ENCODE results near the gene CHERP.
"Not testable (repeated sequence)": the region's sequence is repeated elsewhere in the genome, so short reads cannot be mapped to it uniquely, and the experiment has no call there.

Gene CHERP

DNA sequence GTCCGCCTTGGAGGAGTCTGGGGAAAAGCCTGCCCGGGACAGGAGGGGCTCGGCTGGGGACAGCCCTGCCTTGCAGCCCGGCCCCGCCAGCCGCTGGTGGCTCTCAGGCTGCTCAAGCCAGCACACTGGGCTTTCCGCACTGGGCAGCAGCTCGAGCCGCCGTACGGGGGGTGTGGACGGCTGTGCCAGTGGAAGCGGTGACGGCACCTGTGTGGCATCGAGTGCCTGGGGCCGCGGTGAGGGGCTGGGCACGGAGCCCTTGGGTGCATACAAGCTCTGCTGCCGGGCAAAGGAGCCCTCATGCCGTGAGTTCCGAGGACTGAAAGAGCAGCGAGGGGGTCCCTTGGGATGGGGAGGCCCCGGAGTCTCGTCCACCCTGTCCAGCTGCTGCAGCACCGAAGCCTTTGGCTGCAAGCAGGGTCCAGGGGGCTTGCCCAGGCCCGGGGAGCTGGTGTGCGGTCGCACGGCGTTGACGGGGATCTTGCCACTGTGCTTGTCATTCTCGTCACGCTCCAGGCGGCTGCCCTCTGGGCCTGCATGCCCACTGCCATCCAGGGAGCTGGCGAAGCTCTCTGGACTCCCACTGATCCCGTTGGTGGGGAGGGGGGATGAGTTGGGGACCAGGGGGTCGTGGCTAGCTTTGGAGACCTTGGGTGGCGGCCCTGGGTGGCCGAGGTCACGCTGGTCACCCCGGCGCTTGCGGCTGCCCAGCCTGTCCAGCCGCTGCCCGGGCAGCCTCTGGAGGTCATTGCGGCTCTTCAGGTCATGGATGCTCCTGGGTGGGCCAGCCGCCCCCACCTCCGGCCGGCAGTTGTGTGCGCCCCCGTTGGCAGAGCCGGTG lies 34.7 kb upstream of the CHERP start:
- no peak for DNase-seq

DNA sequence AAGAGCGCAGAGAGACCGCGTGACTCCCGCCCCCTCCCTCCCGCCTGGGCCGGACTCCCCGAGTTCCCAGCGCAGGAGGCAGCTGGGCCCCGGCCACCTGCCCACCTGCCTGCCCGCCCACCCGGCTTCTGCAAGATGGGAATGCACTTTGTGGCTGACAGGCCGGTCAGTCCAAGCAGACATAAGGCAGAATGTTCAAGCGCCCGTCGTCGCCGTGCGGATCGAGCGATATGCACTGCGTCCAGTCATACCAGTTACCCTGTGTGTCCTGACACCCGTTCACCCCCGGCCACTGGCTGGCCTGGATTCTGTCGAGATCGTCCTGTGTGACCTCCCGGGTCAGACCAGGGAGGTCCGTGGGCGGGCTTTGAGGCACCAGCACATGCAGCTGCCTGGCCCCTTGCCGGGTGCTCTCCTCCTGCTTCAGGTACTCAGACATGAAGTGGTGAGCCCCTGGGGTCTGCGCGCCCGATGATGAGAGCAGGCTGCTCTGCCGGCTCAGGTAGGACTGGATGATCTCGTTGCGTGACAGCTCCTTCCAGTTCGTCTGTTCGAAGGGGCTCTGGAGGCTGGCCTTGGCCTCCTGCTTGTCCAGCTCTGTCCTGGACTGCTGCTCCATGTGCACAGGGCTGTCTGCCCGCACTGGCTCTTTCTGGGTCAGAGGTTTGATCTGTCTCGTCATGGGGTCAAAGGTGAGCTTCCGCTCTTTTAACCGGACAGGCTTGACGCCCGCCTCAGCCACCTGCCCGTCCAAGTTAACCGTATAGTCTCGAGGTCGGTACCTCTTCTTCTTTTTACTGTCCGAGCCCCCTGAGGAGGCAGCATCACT lies 33.8 kb upstream of the CHERP start:
- no peak for DNase-seq

DNA sequence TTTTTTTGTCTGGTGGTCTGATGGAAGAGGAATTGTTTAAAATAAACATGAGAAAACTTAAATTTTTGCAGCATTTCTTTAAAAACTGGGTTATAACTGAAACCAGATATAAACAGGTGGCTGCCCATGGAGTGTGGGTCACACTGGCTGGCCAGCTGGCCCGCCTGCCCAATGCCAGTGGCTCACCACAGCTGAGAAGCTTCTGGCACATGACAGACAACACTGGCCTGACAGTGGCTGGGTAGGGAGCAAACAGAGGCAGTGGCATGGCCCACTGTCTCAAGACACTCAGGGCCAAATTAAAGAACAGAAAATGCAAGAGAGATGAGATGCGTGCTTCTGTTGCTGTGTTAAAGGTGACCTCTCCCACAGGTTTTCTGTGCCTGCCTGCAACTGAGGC lies 33.0 kb upstream of the CHERP start:
- no peak for DNase-seq

DNA sequence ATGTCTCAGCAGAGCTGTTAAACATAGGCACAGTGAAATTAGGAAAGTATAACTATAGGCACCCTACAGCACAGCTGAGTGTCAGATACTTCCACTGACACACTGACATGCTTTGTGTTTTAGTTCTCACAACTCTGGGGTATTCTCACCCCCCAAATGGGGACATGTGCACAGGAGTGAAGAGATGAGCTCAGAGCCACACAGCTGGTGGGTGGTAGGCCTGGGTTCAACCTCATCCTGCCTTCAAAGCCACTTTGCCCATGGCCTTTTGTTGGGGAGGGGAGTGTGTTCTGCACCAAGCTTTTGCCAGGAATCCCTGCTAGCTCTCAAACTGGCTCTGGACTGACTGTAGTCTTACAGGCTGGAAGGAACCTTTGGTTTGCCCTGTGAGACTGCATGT lies 31.7 kb upstream of the CHERP start:
- no peak for DNase-seq

DNA sequence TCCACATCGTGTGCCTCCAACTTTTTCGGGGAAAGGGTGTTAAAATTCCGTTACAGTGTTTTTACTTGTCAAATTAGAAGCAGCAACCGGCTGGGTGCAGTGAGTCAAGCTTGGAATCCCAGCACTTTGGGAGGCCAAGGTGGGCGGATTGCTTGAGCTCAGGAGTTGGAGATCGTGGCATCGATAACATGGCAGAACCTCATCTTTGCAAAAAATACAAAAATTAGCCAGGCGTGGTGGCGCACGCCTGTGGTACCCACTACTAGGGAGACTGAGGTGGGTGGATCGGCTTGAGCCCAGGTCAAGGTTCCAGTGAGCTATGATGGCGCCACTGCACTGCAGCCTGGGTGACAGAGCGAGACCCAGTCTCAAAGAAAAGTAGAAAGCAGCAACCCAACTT lies 31.1 kb upstream of the CHERP start:
- DNase-seq, result no peak

DNA sequence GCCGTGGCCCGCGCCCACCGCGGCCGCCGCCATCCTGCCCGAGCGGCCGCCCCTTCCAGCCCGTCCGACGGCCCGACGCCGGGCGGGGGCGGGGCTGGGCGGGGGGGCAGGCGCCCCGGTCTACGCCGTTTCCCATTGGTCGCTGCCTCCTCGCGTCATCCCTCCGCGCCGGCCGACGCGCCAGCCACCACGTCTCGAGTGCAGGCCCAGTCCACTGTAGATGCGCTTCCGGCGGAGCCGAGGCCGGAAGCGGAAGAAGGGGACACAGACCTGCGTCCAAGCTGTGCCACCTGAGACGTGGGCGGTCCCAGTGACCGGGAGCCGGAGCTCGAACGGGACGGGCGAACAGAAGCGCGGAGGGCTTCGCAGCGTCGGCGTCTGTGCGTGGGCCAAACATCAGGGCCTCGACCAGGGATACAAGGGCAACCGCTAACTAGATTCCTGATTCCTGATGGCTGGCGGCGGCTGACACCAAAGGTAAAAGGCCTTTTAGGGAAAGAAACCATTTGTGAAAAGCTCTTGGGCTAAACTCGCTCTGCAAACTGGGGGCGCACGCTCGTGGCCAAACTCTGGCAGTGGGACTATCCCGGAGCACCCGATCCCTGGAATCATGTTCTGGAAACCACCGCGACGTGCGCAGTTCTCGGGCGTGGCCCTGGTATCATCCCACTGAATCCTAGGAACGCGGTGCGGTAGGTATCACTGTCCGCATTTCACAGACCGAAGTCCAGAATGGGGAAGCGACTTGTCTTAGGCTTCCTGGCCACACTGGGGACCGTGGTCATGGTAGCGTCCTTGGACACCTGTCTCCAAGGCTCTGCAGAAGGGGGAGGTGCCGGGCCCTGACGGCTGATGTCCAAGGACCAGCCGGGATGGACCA lies 30.3 kb upstream of the CHERP start, which contains the start of gene SLC35E1:
TSS of gene SLC35E1 (minus strand) at position 84 of the 880 bp plus-strand sequence. CDS start at position 33, 51 bp downstream.
- DNase-seq, result peak; percentile 96

DNA sequence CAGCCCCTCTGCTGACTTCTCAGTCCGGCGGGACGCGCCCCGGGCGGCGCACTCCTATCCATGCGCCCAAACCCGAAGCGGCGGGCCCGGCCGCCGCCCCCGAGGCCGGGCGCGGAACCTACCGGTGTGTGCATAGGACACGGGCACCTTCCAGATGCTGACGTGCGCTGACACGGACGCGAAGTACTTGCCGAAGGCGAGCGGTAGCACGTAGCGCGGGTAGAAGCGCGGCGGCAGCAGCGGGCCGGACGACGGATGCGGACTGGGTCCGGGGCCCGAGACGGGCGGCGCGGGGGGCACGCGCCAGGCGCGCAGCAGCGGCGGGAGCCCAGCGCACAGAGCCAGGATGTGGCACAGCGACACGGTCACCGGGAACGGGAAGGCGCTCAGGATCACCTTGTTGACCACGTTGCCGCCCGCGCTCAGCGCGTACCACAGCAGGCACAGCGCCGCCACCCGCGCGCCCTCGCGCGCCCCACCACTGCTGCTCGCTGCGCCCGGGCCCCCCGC lies 29.6 kb upstream of the CHERP start:
- DNase-seq, result peak; percentile 16

DNA sequence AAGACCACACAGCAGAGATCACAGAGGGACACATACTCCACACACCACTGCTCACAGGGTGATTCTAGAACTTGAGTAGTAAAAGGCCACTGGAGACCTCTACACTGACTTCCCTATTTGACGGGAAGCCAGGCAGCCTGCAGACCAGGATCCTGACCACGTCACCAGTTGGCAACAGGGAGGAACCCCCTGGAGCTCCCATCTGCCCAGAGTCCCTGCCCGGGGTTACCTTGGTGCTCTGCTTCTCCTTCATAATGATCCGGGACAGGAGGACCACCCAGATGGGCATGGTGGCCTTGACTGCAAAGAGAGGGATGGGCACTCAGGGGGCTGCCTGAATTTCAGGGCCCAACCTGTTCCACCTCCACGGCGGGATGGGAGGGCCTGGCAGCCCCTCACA lies 29.0 kb upstream of the CHERP start:
- DNase-seq, result no peak

DNA sequence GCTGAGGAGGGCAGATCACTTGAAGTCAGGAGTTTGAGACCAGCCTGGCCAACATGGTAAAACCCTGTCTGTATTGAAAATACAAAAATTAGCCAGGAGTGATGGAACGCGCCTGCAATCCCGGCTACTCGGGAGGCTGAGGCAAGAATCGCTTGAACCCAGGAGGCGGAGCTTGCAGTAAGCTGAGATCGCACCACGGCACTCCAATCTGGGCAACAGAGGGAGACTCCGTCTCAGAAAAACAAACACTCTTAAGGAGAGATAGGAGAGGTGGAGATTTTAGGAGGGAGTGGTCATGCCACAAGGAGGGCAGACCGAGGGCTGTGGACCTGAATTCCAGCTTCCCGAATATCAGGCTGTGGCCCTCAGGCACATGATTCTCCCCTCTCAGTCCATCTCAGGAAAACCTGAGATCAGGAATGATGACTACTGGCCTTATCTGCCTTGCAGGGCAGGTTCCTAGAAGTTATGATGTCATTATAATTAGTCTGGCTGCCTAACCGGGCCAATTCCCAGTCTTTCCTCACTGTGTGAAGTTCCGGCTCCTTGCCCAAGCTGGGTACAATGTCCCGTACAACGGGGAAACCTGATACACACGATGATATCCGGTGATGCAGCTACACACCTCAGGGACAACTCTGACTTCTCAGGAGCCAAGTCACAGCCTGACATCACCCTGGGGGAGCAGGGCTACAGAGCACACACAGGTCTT lies 27.5 kb upstream of the CHERP start:
- DNase-seq, result peak; percentile 60

DNA sequence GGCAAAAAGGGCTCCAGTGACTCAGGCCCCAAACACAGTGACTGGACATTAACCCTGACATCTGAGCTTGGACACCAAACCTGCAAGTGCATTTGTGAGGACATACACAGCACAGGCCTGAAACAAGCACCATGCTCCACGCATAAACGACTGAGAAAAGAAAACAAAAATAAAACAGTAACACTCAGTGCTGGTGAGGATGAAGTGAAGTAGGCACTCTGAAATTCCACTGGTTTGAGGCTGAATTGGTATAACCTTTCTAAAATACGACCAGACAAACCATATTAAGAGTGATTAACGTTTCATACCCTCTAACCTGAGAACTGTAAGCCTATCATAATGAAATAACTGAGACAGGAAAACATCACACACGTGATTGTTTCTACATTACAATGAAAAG lies 24.5 kb upstream of the CHERP start:
- no peak for DNase-seq

DNA sequence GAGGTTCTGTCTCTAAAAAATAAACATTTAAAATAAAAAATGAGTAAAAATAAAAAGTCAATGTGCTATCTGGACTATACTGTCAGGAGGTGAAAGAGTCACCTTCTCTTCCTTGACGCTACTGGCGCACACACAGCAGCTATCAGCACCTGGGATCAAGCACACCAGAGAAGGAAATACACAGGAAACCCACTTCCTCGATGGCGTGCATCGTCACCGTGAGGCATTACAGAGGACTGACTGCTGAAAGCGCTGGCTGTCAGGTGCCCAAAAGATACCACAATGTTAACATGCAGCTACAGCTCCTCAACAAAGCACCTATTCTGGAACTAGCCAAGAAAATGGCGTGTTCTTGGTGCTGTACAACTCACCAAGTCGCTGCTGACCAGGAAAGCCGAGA lies 23.9 kb upstream of the CHERP start:
- no peak for DNase-seq

DNA sequence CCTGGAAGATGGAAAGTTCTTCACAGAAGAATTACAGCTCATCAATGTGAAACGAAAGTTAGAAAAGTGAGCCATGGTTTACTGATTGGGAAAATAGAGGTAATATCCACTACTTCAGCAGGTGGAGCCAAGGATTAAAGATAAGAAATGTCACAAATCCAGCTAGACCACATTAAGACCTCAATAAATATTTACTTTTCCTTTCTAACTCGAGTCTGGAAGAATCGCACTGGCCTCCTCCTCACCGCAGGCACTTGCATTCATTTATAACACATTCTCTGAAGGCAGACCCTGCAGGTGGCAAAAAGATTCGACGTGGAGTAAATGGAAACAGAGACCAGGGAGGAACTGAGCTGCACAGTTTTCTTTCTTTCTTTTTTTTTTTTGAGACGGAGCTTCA lies 22.6 kb upstream of the CHERP start:
- DNase-seq, result no peak

DNA sequence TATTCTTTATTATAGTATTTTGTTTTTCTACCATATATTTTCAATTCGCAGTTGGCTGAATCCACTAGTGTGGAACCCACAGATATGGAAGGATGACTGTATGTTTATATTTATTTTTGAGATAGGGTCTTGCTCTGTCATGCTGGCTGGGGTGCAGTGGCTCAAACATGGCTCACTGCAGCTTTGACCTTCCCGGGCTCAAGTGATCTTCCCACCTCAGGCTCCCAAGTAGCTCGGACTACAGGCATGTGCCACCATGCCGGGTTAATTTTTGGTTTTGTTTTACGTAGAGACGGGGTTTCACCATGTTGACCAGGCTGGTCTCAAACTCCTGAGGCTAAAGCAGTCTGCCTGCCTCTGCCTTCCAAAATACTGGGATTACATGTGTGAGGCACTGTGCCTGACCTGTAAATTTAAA lies 20.4 kb upstream of the CHERP start:
- no peak for DNase-seq

DNA sequence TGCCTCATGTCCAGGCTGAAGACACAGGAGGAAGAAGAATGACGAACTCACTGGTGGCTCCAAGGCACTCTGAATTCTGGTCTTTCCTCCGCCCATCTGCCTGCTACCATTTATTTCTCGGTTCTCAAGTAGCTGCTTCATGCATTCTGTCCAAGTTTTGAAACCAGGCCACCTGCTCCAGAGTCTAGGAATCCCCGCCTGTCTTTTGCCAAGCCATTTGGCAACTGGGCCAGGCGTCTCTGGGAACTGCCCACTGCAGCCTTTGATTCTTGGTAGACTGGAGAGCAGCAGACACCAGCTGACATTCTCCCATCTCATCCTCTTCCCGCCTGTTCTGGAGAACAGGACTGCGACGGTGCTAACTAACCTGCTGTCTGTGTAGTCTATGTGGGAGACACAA lies 19.1 kb upstream of the CHERP start:
- DNase-seq, result no peak

DNA sequence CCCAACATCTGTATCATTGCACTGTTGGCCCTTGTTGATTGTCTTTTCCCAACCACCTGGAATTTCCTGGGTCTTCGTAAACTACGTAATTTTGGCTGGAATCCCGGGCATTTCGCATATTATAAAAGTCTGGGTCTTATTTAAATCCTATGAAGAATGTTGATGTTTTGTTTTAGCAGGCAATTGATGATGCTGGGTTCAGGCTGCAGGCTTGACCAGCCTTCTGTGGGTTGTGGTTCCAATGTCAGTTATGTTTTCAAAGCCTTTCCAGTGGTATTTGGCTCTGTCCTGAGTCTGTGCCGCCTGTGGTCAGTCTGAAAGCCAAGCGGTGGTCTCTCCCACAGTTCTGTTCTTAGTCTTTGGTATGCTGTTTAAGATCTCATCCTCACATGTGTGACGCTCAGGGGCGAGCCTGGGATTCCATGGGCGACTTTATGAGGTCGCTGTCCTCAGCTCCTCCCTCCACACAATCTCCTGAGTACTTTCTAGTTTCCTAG lies 17.6 kb upstream of the CHERP start:
- DNase-seq, result no peak

DNA sequence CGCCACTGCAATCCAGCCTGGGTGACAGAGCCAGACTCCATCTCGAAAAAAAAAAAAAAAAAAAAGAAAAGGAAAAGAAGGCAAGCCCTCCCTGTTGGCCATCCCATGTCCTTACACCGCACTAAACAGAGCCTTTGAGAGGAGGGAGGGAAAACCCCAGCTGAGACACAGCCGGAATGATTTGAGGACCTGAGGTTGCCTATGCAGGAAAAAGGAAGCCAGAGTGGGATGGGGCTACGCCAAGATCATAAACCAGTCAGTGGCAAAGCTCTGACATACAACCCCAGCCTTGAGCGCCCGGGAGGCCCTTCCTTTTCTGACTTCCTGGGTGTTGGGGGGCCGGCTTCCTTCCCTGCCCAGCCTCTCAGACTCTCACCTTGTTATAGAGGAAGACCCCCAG lies 12.5 kb upstream of the CHERP start:
- no peak for DNase-seq

DNA sequence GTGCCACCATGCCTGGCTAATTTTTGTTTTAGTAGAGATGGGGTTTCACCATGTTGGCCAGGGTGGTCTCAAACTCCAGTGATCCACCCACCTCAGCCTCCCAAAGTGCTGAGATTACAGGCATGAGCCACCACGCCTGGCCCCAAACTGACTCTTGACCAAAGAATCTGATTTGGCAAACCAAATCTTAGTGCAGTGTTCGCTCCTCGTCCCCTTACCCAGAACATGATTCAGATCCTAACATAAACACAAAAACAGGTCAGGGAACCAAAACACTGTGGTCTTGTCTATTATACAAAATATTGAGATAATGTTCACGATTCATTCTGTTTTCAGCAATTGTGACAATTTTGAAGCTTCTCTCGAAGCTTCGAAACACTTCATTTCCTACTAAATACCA lies 9.7 kb upstream of the CHERP start:
- not testable (repeated sequence) for DNase-seq

DNA sequence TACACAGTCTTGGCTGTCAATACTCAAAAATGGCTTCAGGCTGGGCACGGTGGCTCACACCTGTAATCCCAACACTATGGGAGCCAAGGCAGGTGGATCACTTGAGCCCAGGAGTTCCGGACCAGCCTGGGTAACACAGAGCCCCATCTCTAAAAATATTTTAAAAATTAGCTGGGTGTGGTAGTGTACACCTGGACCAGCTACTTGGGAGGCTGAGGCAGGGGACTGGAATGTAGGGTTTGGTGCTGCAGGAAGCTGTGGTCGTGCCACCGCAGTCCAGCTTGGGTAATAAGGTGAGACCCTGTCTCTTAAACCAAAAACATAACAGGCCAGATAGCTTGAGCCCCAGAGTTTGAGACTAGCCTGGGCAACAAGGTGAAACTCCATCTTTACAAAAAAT lies 6.7 kb upstream of the CHERP start:
- no peak for DNase-seq

DNA sequence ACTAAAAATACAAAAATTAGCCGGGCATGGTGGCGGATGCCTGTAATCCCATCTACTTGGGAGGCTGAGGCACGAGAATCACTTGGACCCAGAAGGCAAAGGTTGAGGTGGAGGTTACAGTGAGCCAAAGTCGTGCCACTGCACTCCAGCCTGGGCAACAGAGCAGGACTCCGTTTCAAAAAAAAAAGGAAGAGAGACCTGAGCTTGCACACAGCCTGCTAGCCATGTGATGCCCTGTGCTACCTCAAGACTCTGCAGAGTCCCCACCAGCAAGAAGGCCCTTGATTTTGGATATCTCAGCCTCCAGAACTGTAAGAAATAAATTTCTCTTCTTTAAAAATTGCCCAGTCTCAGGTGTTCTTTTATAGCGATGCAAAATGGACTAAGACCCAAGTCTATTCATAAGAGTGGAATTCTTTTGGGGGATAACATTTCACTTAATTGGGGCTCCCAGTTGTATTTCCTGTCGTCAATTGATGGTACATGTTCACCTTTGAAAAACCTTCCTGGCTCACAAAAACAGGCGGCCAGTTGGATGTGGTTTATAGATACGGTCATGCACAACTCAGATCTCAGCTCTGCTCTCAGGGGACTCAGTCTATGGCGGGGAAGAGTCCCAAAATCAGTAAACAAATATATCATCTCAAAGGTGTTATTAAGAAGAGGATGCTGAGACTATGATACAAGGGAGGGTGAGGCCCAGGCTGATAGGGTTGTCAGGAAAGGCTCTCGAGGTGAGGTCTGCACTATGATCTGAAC lies 2.4 kb upstream of the CHERP start:
- no peak for DNase-seq

DNA sequence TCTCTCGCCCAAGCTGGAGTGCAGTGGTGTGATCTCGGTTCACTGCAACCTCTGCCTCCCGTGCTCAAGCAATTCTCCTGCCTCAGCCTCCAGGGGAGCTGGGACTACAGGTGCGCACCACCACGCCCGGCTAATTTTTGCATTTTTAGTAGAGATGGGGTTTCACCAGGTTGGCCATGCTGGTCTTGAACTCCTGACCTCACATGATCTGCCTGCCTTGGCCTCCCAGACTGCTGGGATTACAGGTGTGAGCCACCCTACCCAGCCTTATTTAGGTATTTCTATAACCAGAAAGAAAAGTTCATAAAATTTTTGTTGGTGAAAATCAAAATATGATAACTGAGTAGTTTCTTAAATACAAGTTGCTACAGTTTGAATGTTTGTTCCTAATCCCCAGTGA lies 1.5 kb upstream of the CHERP start:
- DNase-seq, result not testable (repeated sequence)

DNA sequence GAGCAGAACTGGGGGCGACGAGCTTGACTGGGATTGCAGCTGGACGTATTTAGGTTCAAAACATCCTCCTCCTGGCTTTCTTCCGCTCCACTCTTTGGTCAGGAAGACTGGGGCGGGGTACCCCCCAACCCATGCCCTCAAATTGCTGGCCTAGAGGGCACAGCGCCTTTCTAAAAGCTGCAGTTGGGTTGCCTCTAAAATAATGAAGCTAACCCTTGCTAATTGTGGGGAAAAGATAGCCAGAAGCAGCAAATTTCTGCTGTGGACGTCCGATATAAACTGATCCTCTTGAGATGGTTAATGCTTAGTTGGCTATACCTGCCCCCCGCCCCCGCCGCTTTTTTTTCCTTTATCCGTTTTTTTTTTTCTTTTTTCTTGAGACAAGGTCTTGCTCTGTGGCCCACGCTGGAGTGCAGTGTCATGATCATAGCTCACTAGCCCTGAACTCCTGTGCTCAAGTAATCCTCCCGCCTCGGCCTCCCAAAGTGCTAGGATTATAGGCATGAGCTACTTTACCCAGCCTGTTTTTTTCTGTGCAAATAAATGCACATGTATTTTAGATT lies 754 bp upstream of the CHERP start:
- no peak for DNase-seq
